OCI-LY1 (cell line): ENCODE results near the gene CIRBP.

Experiments
- H2AFZ ChIP-seq: fragments of 200-600 bp; sonication (generic), shearing (Covaris generic); 2 replicates; pipeline ENCODE4 v1.6.0; 2014; ENCODE audit warnings: antibody characterized with exemption, mild to moderate bottlenecking, low read length
- H3F3A ChIP-seq: fragments of 200-600 bp; sonication (generic), shearing (Covaris generic); 2 replicates; pipeline ENCODE4 v1.6.0; 2014; ENCODE audit warnings: mild to moderate bottlenecking, antibody characterized with exemption, low read length, moderate library complexity; ENCODE audit not compliant: insufficient read depth
- H3K27ac ChIP-seq: fragments of 200-600 bp; sonication (generic); 2 replicates; pipeline ENCODE4 v1.5.1; 2014; ENCODE audit warnings: low read length, mixed run types, mild to moderate bottlenecking, low read depth; ENCODE audit not compliant: poor library complexity, severe bottlenecking
- H3K27me3 ChIP-seq: fragments of 200-600 bp; sonication (generic); 2 replicates; pipeline ENCODE4 v1.6.0; 2014; ENCODE audit warnings: antibody characterized with exemption, mild to moderate bottlenecking, low read length, moderate library complexity; ENCODE audit not compliant: insufficient read depth
- H3K36me3 ChIP-seq: fragments of 200-600 bp; sonication (generic); 2 replicates; pipeline ENCODE4 v1.6.1; 2014; ENCODE audit warnings: mild to moderate bottlenecking, antibody characterized with exemption, low read length, moderate library complexity, mixed read lengths; ENCODE audit not compliant: insufficient read depth
- H3K4me1 ChIP-seq: fragments of 200-600 bp; sonication (generic); 2 replicates; pipeline ENCODE4 v1.5.1; 2014; ENCODE audit warnings: mild to moderate bottlenecking, low read length, moderate library complexity; ENCODE audit not compliant: insufficient read depth, severe bottlenecking
- H3K4me2 ChIP-seq: fragments of 200-600 bp; sonication (generic), shearing (Covaris generic); 2 replicates; pipeline ENCODE4 v1.6.1; 2014; ENCODE audit warnings: low read length
- H3K4me3 ChIP-seq: fragments of 200-600 bp; sonication (generic); 2 replicates; pipeline ENCODE4 v1.5.1; 2014; ENCODE audit warnings: low read length, low read depth, mild to moderate bottlenecking, mixed read lengths; ENCODE audit not compliant: poor library complexity, severe bottlenecking
- H3K79me2 ChIP-seq: fragments of 200-600 bp; shearing (Covaris generic); 2 replicates; pipeline ENCODE4 v1.6.1; 2016; ENCODE audit warnings: mixed run types, low read length, mixed read lengths; ENCODE audit not compliant: insufficient read depth
- H3K9ac ChIP-seq: fragments of 200-600 bp; sonication (generic), shearing (Covaris generic); 2 replicates; pipeline ENCODE4 v1.6.1; 2014; ENCODE audit warnings: mild to moderate bottlenecking, low read length, mixed read lengths
- H3K9me2 ChIP-seq: fragments of 200-600 bp; sonication (generic), shearing (Covaris generic); 2 replicates; pipeline ENCODE4 v1.6.1; 2014; ENCODE audit warnings: low read depth, mild to moderate bottlenecking, low read length, mixed read lengths
- H3K9me3 ChIP-seq: fragments of 200-600 bp; shearing (Covaris generic); 2 replicates; pipeline ENCODE4 v1.6.1; 2014; ENCODE audit warnings: low read length, mixed read lengths
- H4K20me1 ChIP-seq: fragments of 200-600 bp; sonication (generic), shearing (Covaris generic); 2 replicates; pipeline ENCODE4 v1.6.0; 2016; ENCODE audit warnings: mild to moderate bottlenecking, low read length; ENCODE audit not compliant: insufficient read depth
- CTCF ChIP-seq: fragments of 200-600 bp; sonication (generic), shearing (Covaris generic); IDR thresholded peaks from 2 replicates; pipeline ENCODE4 v1.5.1; 2017; ENCODE audit warnings: mild to moderate bottlenecking, antibody characterized with exemption, low read length, moderate library complexity, mixed read lengths
- EZH2 ChIP-seq: fragments of 200-600 bp; sonication (generic), shearing (Covaris generic); IDR thresholded peaks from 2 replicates; pipeline ENCODE4 v1.8.0; 2017; ENCODE audit warnings: borderline replicate concordance, mixed run types, mild to moderate bottlenecking, antibody characterized with exemption, low read length, moderate library complexity, mixed read lengths

The CIRBP gene

GRCh38 chr19:1278074-1278473 lies 8.9 kb downstream of the CIRBP start:
- H3K9me2 ChIP-seq = no peaks in the 10 kb centered on the region
- no peaks in the 10 kb centered on the region for H3K79me2 ChIP-seq
- H3F3A ChIP-seq = peaks cover under 1% of the 10 kb centered on the region
- H3K9ac ChIP-seq = no peak overlapping the region
- H3K4me1 ChIP-seq = peaks cover 33% of the 10 kb centered on the region
- no peak overlapping the region for H3K27ac ChIP-seq
- TF ChIP-seq EZH2 (no peak), CTCF (no peak)
- H3K4me3 ChIP-seq = no peak overlapping the region
- no peaks in the 10 kb centered on the region for H3K9me3 ChIP-seq
- H3K27me3 ChIP-seq = no peaks in the 10 kb centered on the region
- no peaks in the 10 kb centered on the region for H4K20me1 ChIP-seq
- H3K4me2 ChIP-seq = no peak overlapping the region
- peaks cover 62% of the 10 kb centered on the region for H3K36me3 ChIP-seq
- no peak overlapping the region for H2AFZ ChIP-seq

- Histone ChIP-seq H3K9me3 (no peaks in the 10 kb centered on the region), H3F3A (no peaks in the 10 kb centered on the region), H3K9me2 (no peaks in the 10 kb centered on the region), H3K79me2 (no peaks in the 10 kb centered on the region), H3K4me1 (peaks cover 26% of the 10 kb centered on the region), H4K20me1 (no peaks in the 10 kb centered on the region), H3K4me2 (no peak overlapping the region), H3K36me3 (peaks cover 53% of the 10 kb centered on the region), H3K27me3 (no peaks in the 10 kb centered on the region), H2AFZ (no peak overlapping the region), H3K27ac (no peak overlapping the region), H3K9ac (no peak overlapping the region), H3K4me3 (no peak overlapping the region)
- no peak for TF ChIP-seq CTCF
- no peak for TF ChIP-seq EZH2
Measured at GRCh38 chr19:1278713-1279660, 9.9 kb downstream of the CIRBP start.

GRCh38 chr19:1279782-1280341 lies 10.7 kb downstream of the CIRBP start:
- H3K27me3 ChIP-seq = no peaks in the 10 kb centered on the region
- H4K20me1 ChIP-seq = no peaks in the 10 kb centered on the region
- no peak overlapping the region for H3K27ac ChIP-seq
- H3K9me2 ChIP-seq = no peaks in the 10 kb centered on the region
- H3K4me2 ChIP-seq = no peak overlapping the region
- no peaks in the 10 kb centered on the region for H3F3A ChIP-seq
- peaks cover 44% of the 10 kb centered on the region for H3K36me3 ChIP-seq
- no peak overlapping the region for H3K4me3 ChIP-seq
- no peak for TF ChIP-seq EZH2
- peak; percentile 94 for TF ChIP-seq CTCF
- peaks cover 17% of the 10 kb centered on the region for H3K4me1 ChIP-seq
- H2AFZ ChIP-seq = no peak overlapping the region
- H3K9me3 ChIP-seq = no peaks in the 10 kb centered on the region
- no peaks in the 10 kb centered on the region for H3K79me2 ChIP-seq
- H3K9ac ChIP-seq = no peak overlapping the region
